Measurements from ENCODE around the gene C10orf105.

DNA sequence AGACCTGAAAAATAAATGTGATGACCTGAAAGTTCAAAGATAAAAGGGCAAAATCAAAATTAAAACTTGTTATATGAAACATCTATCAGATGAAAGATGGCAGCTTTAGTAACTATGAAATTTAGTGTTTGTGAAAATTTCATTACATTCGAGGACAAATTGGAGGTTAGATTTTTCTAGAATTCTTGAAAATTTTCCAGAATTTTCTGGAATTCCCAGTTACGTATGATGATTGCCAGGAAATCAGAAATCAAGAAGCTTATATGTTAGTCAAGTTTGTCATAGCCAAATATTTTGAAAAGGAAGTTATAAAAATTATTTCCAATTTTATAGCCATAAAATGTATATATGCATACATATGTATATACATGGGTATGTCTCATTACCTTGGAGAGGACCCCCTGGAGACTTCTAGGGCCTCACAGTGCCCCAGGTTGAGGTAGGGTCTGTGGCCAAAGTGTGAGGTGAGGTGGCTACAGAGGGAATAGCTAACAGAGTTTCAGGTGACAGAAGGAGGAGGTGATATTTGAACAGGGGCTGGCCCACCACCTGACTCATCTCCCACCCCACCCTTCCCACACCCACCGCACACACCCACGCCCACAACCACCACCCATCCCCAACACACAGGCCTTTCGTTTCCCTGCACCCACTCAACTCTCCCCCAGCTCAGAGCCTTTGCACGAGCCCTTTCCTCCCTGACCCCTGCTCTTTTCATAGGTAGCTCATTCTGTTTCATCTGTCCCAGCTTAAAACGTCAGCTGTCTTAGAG, 21.5 kb downstream of the C10orf105 start:
- no peak for TF ChIP-seq CTCF (conservative IDR thresholded peaks at IDR 0.05; ENCODE audit: low read depth, low read length)
- no peak for TF ChIP-seq EZH2 (IDR thresholded peaks at IDR 0.05; ENCODE audit: low read length, unreplicated experiment)

Data from PC-3 (cell line).